Frontal cortex (tissue), 4 donors: ENCODE measurements around the gene MICAL2. TPM values are rescaled to one million over a fixed set of nuclear protein-coding genes. Genes with fewer than 3 reads are reported as not detected.
A peak's percentile ranks its signal among the peaks of the same experiment; 100 is the strongest.

Experiments
- DNase-seq, 2 donors: peaks; one replicate each; pipeline ENCODE4 v3.0.0; 2012; ENCODE audit warnings: low spot score in 2 of 2
- FAIRE-seq: peaks from 2 replicates; lab custom pipeline; 2012; peaks lifted over from hg19 to GRCh38; lab: Jason Lieb, UNC
- total RNA-seq: library from RNA; depleted of rRNA; stranded (reverse); fragments of >200 nt; gene quantifications from one replicate; pipeline ENCODE4 v1.2.3, GENCODE V29; 2014
- donor health status: control.
- donor health status: control.
- donor health status: control.

The MICAL2 gene
- total RNA-seq, 1 donor from 2014 or later, result 14.3 TPM

- FAIRE-seq (no peak), DNase-seq (no peak)
These were observed 33.4 kb upstream of the MICAL2 start for GRCh38 chr11:12076840-12077534.

GRCh38 chr11:12077535-12078280 is 32.7 kb upstream of the MICAL2 start:
- no peak for FAIRE-seq
- DNase-seq, result no peak

GRCh38 chr11:12079726-12080556 is 30.4 kb upstream of the MICAL2 start:
- FAIRE-seq, result no peak
- DNase-seq, result no peak

- DNase-seq, result no peak
- FAIRE-seq, result no peak
These were observed 27.0 kb upstream of the MICAL2 start for GRCh38 chr11:12083380-12083779.

- DNase-seq (no peak), FAIRE-seq (no peak)
These were observed 26.1 kb upstream of the MICAL2 start for GRCh38 chr11:12084256-12084655.

- DNase-seq (no peak), FAIRE-seq (no peak)
These were observed 24.8 kb upstream of the MICAL2 start for GRCh38 chr11:12085371-12086251.

- DNase-seq, result peak in 1 of 2 donors; percentile 44
- FAIRE-seq, result no peak
These were observed 23.9 kb upstream of the MICAL2 start for GRCh38 chr11:12086271-12087074.

- FAIRE-seq (no peak), DNase-seq (no peak)
These were observed 23.1 kb upstream of the MICAL2 start for GRCh38 chr11:12087075-12088004.

- DNase-seq (peak in 1 of 2 donors; percentile 28), FAIRE-seq (no peak)
These were observed 22.3 kb upstream of the MICAL2 start for GRCh38 chr11:12088047-12088481.

GRCh38 chr11:12088531-12088930 is 21.9 kb upstream of the MICAL2 start:
- DNase-seq, result no peak
- no peak for FAIRE-seq

GRCh38 chr11:12089041-12089440 is 21.3 kb upstream of the MICAL2 start:
- DNase-seq (no peak), FAIRE-seq (no peak)

- FAIRE-seq (no peak), DNase-seq (no peak)
These were observed 20.9 kb upstream of the MICAL2 start for GRCh38 chr11:12089473-12089872.

- DNase-seq (no peak), FAIRE-seq (no peak)
These were observed 20.3 kb upstream of the MICAL2 start for GRCh38 chr11:12090061-12090591.

GRCh38 chr11:12090761-12091258 is 19.6 kb upstream of the MICAL2 start:
- FAIRE-seq, result no peak
- DNase-seq, result no peak

GRCh38 chr11:12091956-12092558 is 18.3 kb upstream of the MICAL2 start:
- FAIRE-seq (no peak), DNase-seq (no peak)

- FAIRE-seq, result no peak
- no peak for DNase-seq
These were observed 17.7 kb upstream of the MICAL2 start for GRCh38 chr11:12092714-12093113.
